SU-DHL-6 (cell line): ENCODE results near the gene PYROXD2.

Experiments used
- H2AFZ ChIP-seq: fragments of 200-600 bp; sonication (generic); 2 replicates; pipeline ENCODE4 v1.6.1; 2014; ENCODE audit warnings: low read depth, mild to moderate bottlenecking, moderate library complexity, mixed read lengths, antibody characterized with exemption, low read length; ENCODE audit not compliant: severe bottlenecking
- H3F3A ChIP-seq: fragments of 200-600 bp; shearing (Covaris generic); 2 replicates; pipeline ENCODE4 v1.6.0; 2016; ENCODE audit warnings: antibody characterized with exemption, mild to moderate bottlenecking; ENCODE audit not compliant: insufficient read depth
- H3K27ac ChIP-seq: fragments of 200-600 bp; sonication (generic); 2 replicates; pipeline ENCODE4 v1.5.1; 2016; ENCODE audit warnings: low read depth, mild to moderate bottlenecking, low read length, moderate library complexity, mixed read lengths
- H3K27me3 ChIP-seq: fragments of 200-600 bp; sonication (generic), shearing (Covaris generic); 2 replicates; pipeline ENCODE4 v1.6.0; 2014; ENCODE audit warnings: mild to moderate bottlenecking, low read length
- H3K36me3 ChIP-seq: fragments of 200-600 bp; sonication (generic); 2 replicates; pipeline ENCODE4 v1.6.1; 2014; ENCODE audit warnings: mild to moderate bottlenecking, low read length, mixed read lengths
- H3K4me2 ChIP-seq: fragments of 300-600, 200-600 bp; shearing (Covaris generic), sonication (generic); 2 replicates; pipeline ENCODE4 v1.6.0; 2014; ENCODE audit warnings: low read length, low read depth, mild to moderate bottlenecking; ENCODE audit not compliant: poor library complexity, severe bottlenecking
- H3K4me3 ChIP-seq: fragments of 200-600 bp; sonication (generic); 2 replicates; pipeline ENCODE4 v1.5.1; 2014; ENCODE audit warnings: antibody characterized with exemption, low read length, mild to moderate bottlenecking, mixed read lengths; ENCODE audit not compliant: insufficient read depth, poor library complexity, severe bottlenecking
- H3K79me2 ChIP-seq: fragments of 200-600 bp; sonication (generic); 2 replicates; pipeline ENCODE4 v1.6.1; 2014; ENCODE audit warnings: mild to moderate bottlenecking, low read length, moderate library complexity; ENCODE audit not compliant: insufficient read depth
- H3K9ac ChIP-seq: fragments of 200-600 bp; sonication (generic); 2 replicates; pipeline ENCODE4 v1.7.0; 2014; ENCODE audit warnings: mild to moderate bottlenecking, low read length
- H3K9me2 ChIP-seq: fragments of 200-600 bp; sonication (generic); replicated peaks from 2 replicates; pipeline ENCODE4 v1.6.1; 2014; ENCODE audit warnings: low read length; ENCODE audit not compliant: insufficient read depth
- H3K9me3 ChIP-seq: fragments of 200-600 bp; sonication (generic); 2 replicates; pipeline ENCODE4 v1.6.1; 2014; ENCODE audit warnings: low read length, mixed read lengths; ENCODE audit not compliant: insufficient read depth
- H4K20me1 ChIP-seq: fragments of 200-600 bp; sonication (generic); 2 replicates; pipeline ENCODE4 v1.6.1; 2014; ENCODE audit warnings: low read depth, mild to moderate bottlenecking, antibody characterized with exemption, low read length, moderate library complexity, mixed read lengths
- CTCF ChIP-seq: fragments of 200-600 bp; sonication (generic); IDR thresholded peaks from one replicate; pipeline ENCODE4 v1.5.1; 2017; ENCODE audit warnings: antibody characterized with exemption, mild to moderate bottlenecking, low read length, moderate library complexity; ENCODE audit not compliant: insufficient read depth, poor library complexity, severe bottlenecking
- EZH2phosphoT487 ChIP-seq: fragments of 200-600 bp; sonication (generic), shearing (Covaris generic); conservative IDR thresholded peaks from 2 replicates; pipeline ENCODE4 v1.6.1; 2018; ENCODE audit warnings: mild to moderate bottlenecking, antibody characterized with exemption, low read length, moderate library complexity, mixed read lengths

PYROXD2 gene

GRCh38 chr10:98444314-98445006, 29.5 kb upstream of the PYROXD2 start:
- H3K36me3 ChIP-seq, result peaks cover 21% of the 10 kb centered on the region; the same call in 1 of the 2 replicates
- H3F3A ChIP-seq, result no peaks in the 10 kb centered on the region
- TF ChIP-seq CTCF, result no peak
- no peak for TF ChIP-seq EZH2phosphoT487

GRCh38 chr10:98438715-98439114, 23.7 kb upstream of the PYROXD2 start:
- H4K20me1 ChIP-seq, result no peaks in the 10 kb centered on the region
- H3K79me2 ChIP-seq, result peaks cover 3% of the 10 kb centered on the region; the same call in 1 of the 2 replicates
- no peak overlapping the region for H3K4me2 ChIP-seq
- TF ChIP-seq EZH2phosphoT487 (no peak), CTCF (no peak)
- H3K4me3 ChIP-seq, result no peak overlapping the region
- no peaks in the 10 kb centered on the region for H3K9me2 ChIP-seq
- H3K9me3 ChIP-seq, result no peaks in the 10 kb centered on the region
- no peak overlapping the region for H3K27ac ChIP-seq
- H3K27me3 ChIP-seq, result no peaks in the 10 kb centered on the region
- no peak overlapping the region for H3K9ac ChIP-seq
- H2AFZ ChIP-seq, result no peak overlapping the region
- H3F3A ChIP-seq, result no peaks in the 10 kb centered on the region
- peaks cover 37% of the 10 kb centered on the region for H3K36me3 ChIP-seq

More at GRCh38 chr10:98444314-98445006, 29.5 kb upstream of the PYROXD2 start:
- no peaks in the 10 kb centered on the region for H4K20me1 ChIP-seq
- no peaks in the 10 kb centered on the region for H3K27me3 ChIP-seq
- H3K9me2 ChIP-seq, result no peaks in the 10 kb centered on the region
- H3K27ac ChIP-seq, result no peak overlapping the region
- peaks cover 24% of the 10 kb centered on the region; the same call in 1 of the 2 replicates for H3K79me2 ChIP-seq
- H3K9ac ChIP-seq, result no peak overlapping the region
- no peaks in the 10 kb centered on the region for H3K9me3 ChIP-seq
- H2AFZ ChIP-seq, result no peak overlapping the region
- H3K4me3 ChIP-seq, result no peak overlapping the region
- H3K4me2 ChIP-seq, result no peak overlapping the region

- no peak overlapping the region for H2AFZ ChIP-seq
- H3K9me2 ChIP-seq, result no peaks in the 10 kb centered on the region
- H3K4me2 ChIP-seq, result no peak overlapping the region
- H3K79me2 ChIP-seq, result 0 out of 2 replicates have a peak, but pooled peaks cover 3% of the 10 kb centered on the region
- H3K27ac ChIP-seq, result no peak overlapping the region
- TF ChIP-seq EZH2phosphoT487, result no peak
- TF ChIP-seq CTCF, result no peak
- H3K27me3 ChIP-seq, result no peaks in the 10 kb centered on the region
- H3K9me3 ChIP-seq, result no peaks in the 10 kb centered on the region
- H3K4me3 ChIP-seq, result no peak overlapping the region
- H3K36me3 ChIP-seq, result peaks cover 51% of the 10 kb centered on the region
- no peaks in the 10 kb centered on the region for H3F3A ChIP-seq
- H3K9ac ChIP-seq, result no peak overlapping the region
- H4K20me1 ChIP-seq, result no peaks in the 10 kb centered on the region
Observed at GRCh38 chr10:98436704-98437103, 21.7 kb upstream of the PYROXD2 start.
